HG03378 (cell line): Measurements from ENCODE around the gene ICA1.
"Not testable (repeated sequence)": the region's sequence is repeated elsewhere in the genome, so short reads cannot be mapped to it uniquely, and the experiment has no call there.

Source experiments
- ATAC-seq: cut with Tn5 transposase; IDR thresholded peaks from one replicate; pipeline ENCODE4 v1.9.1; 2021; ENCODE audit warnings: mild to moderate bottlenecking, moderate library complexity; ENCODE audit not compliant: unreplicated experiment

The ICA1 gene

GRCh38 chr7:8111282-8111960 is 150.5 kb downstream of the ICA1 start:
- no peak for ATAC-seq

- no peak for ATAC-seq
Measured at GRCh38 chr7:8109196-8110022, 152.6 kb downstream of the ICA1 start.

- ATAC-seq: no peak
Measured at GRCh38 chr7:8105449-8106095, 156.4 kb downstream of the ICA1 start.

- ATAC-seq: no peak
Measured at GRCh38 chr7:8103282-8103681, 158.7 kb downstream of the ICA1 start.

- ATAC-seq: not testable (repeated sequence)
Measured at GRCh38 chr7:8101292-8101691, 160.7 kb downstream of the ICA1 start.

GRCh38 chr7:8094164-8095140 is 167.5 kb downstream of the ICA1 start:
- no peak for ATAC-seq

- ATAC-seq: no peak
Measured at GRCh38 chr7:8092140-8092539, 169.8 kb downstream of the ICA1 start.

- no peak for ATAC-seq
Measured at GRCh38 chr7:8089036-8089780, 172.8 kb downstream of the ICA1 start.

- ATAC-seq: no peak
Measured at GRCh38 chr7:8086239-8086638, 175.7 kb downstream of the ICA1 start.

GRCh38 chr7:8085420-8085819 is 176.5 kb downstream of the ICA1 start:
- ATAC-seq: no peak

GRCh38 chr7:8084836-8085235 is 177.1 kb downstream of the ICA1 start:
- no peak for ATAC-seq

- no peak for ATAC-seq
Measured at GRCh38 chr7:8082762-8083161, 179.2 kb downstream of the ICA1 start.

GRCh38 chr7:8078418-8078817 is 183.5 kb downstream of the ICA1 start:
- no peak for ATAC-seq

- no peak for ATAC-seq
Measured at GRCh38 chr7:8070451-8071180, 191.4 kb downstream of the ICA1 start.

- ATAC-seq: no peak
Measured at GRCh38 chr7:8068892-8069686, 192.9 kb downstream of the ICA1 start.

GRCh38 chr7:8065356-8065813 is 196.6 kb downstream of the ICA1 start:
- no peak for ATAC-seq

GRCh38 chr7:8064828-8065227 is 197.1 kb downstream of the ICA1 start:
- ATAC-seq: no peak

- ATAC-seq: no peak
Measured at GRCh38 chr7:8063706-8064297, 198.2 kb downstream of the ICA1 start.
